Measurements from ENCODE around the gene HINT3.

- TF ChIP-seq POLR2A (IDR thresholded peaks at IDR 0.05) = no peak
- TF ChIP-seq CTCF (IDR thresholded peaks at IDR 0.05) = no peak
Observed at GRCh38 chr6:125939026-125939425, 17.5 kb upstream of the HINT3 start.
